ENCODE measurements around the gene CIDEB. TPM values are rescaled to one million over a fixed set of nuclear protein-coding genes. Genes with fewer than 3 reads are reported as not detected.

CIDEB gene
- total RNA-seq, 1 experiment from 2014 or later = not detected

GRCh38 chr14:24327303-24327702 is 19.5 kb upstream of the CIDEB start:
- H3T11ph ChIP-seq (ENCODE audit: low read length) = no peak overlapping the region
- H3K9me3 ChIP-seq (ENCODE audit: control insufficient read depth, low read depth, low read length) = no peaks in the 10 kb centered on the region
- H2BK12ac ChIP-seq (ENCODE audit: insufficient read length, low read depth, low read length) = no peak overlapping the region
- H3K23me2 ChIP-seq (ENCODE audit: insufficient read length, low read depth, low read length, poor library complexity, severe bottlenecking) = peaks cover 2% of the 10 kb centered on the region
- H3K4me2 ChIP-seq (ENCODE audit: insufficient read depth, insufficient read length, low read length) = no peak overlapping the region
- H2BK15ac ChIP-seq (ENCODE audit: low read depth, low read length) = no peak overlapping the region
- H2AK5ac ChIP-seq (ENCODE audit: insufficient read length, low read length) = no peak overlapping the region
- no peak for DNase-seq
- H3K27me3 ChIP-seq (ENCODE audit: insufficient read depth, low read length) = no peaks in the 10 kb centered on the region; the same call in 1 of the 2 replicates
- H3K4me1 ChIP-seq (ENCODE audit: insufficient read depth, low read length) = no peaks in the 10 kb centered on the region
- no peak for TF ChIP-seq CTCF (conservative IDR thresholded peaks at IDR 0.05)
- no peak overlapping the region for H3K23ac ChIP-seq (ENCODE audit: insufficient read length, low read depth, low read length)
- H4K91ac ChIP-seq (ENCODE audit: insufficient read length, low read depth, low read length) = no peak overlapping the region
- H3K4ac ChIP-seq (ENCODE audit: low read depth, low read length) = no peak overlapping the region
- no peaks in the 10 kb centered on the region for H3K79me2 ChIP-seq (ENCODE audit: insufficient read depth, low read length)
- no peaks in the 10 kb centered on the region for H4K20me1 ChIP-seq (ENCODE audit: control insufficient read depth, insufficient read depth, insufficient read length)
- H3K27me3 Mint-ChIP-seq (ENCODE audit: low read depth) = peaks cover 72% of the 10 kb centered on the region
- peaks cover 6 to 7% of the 10 kb centered on the region in 2 experiments for H3K4me1 Mint-ChIP-seq
- H2BK120ac ChIP-seq (ENCODE audit: low read depth, low read length, poor library complexity, severe bottlenecking) = no peak overlapping the region
- WGBS (ENCODE audit: extremely low coverage, insufficient read length, low lambda C conversion rate) = no CpG with 5 or more reads among the region's 2 CpGs
- H2BK20ac ChIP-seq (ENCODE audit: low read depth, low read length, poor library complexity, severe bottlenecking) = no peak overlapping the region
- no peak overlapping the region for H3K9ac ChIP-seq (ENCODE audit: extremely low read depth, insufficient read length, low read length)
- H3K9me3 Mint-ChIP-seq = no peaks in the 10 kb centered on the region; a peak in 3 of 5 replicates
- no peak overlapping the region for H3K4me3 Mint-ChIP-seq
- no peak overlapping the region for H3K56ac ChIP-seq (ENCODE audit: insufficient read length, low read depth, low read length)
- no peaks in the 10 kb centered on the region for H3K36me3 Mint-ChIP-seq (ENCODE audit: insufficient read depth in 1 of 3, low read depth in 3 of 3)
- H3K14ac ChIP-seq (ENCODE audit: insufficient read depth, low read length) = no peak overlapping the region
- no peak overlapping the region for H2BK5ac ChIP-seq (ENCODE audit: insufficient read length, low read length)
- H3K27ac ChIP-seq (ENCODE audit: insufficient read length, low read depth, low read length) = no peak overlapping the region
- no peak overlapping the region for H2AFZ ChIP-seq (ENCODE audit: low read length)
- no peak overlapping the region for H3K27ac Mint-ChIP-seq
- H4K5ac ChIP-seq (ENCODE audit: insufficient read length, low read depth, low read length) = no peak overlapping the region
- no peaks in the 10 kb centered on the region for H3K79me1 ChIP-seq (ENCODE audit: insufficient read depth, low read depth, low read length, poor library complexity, severe bottlenecking)
- H3K18ac ChIP-seq (ENCODE audit: insufficient read length, low read depth, low read length) = no peak overlapping the region
- no peak overlapping the region for H4K8ac ChIP-seq (replicated peaks; ENCODE audit: insufficient read length, low read depth, low read length)
